Retinal pigment epithelial cell (primary cell): ENCODE results near the gene ZNF148.

Source experiments
- DNase-seq: peaks from one replicate; pipeline ENCODE4 v3.0.0-alpha.2; 2010; ENCODE audit warnings: low read depth
- H3K4me3 ChIP-seq: 2 replicates; pipeline ENCODE4 v1.5.1; 2011; ENCODE audit warnings: mild to moderate bottlenecking, low read length, control low read depth, moderate library complexity
- TF ChIP-seq, protein P1 (sequence below): conservative IDR thresholded peaks from 2 replicates; pipeline ENCODE4 v1.5.1; 2011; ENCODE audit warnings: low read depth, low read length, control low read depth, inconsistent platforms

ZNF148 gene

GRCh38 chr3:125200731-125201139 lies 174.4 kb downstream of the ZNF148 start:
- no peak overlapping the region for H3K4me3 ChIP-seq
- no peak for DNase-seq
- TF ChIP-seq, protein P1, sequence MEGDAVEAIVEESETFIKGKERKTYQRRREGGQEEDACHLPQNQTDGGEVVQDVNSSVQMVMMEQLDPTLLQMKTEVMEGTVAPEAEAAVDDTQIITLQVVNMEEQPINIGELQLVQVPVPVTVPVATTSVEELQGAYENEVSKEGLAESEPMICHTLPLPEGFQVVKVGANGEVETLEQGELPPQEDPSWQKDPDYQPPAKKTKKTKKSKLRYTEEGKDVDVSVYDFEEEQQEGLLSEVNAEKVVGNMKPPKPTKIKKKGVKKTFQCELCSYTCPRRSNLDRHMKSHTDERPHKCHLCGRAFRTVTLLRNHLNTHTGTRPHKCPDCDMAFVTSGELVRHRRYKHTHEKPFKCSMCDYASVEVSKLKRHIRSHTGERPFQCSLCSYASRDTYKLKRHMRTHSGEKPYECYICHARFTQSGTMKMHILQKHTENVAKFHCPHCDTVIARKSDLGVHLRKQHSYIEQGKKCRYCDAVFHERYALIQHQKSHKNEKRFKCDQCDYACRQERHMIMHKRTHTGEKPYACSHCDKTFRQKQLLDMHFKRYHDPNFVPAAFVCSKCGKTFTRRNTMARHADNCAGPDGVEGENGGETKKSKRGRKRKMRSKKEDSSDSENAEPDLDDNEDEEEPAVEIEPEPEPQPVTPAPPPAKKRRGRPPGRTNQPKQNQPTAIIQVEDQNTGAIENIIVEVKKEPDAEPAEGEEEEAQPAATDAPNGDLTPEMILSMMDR, result no peak

DNA sequence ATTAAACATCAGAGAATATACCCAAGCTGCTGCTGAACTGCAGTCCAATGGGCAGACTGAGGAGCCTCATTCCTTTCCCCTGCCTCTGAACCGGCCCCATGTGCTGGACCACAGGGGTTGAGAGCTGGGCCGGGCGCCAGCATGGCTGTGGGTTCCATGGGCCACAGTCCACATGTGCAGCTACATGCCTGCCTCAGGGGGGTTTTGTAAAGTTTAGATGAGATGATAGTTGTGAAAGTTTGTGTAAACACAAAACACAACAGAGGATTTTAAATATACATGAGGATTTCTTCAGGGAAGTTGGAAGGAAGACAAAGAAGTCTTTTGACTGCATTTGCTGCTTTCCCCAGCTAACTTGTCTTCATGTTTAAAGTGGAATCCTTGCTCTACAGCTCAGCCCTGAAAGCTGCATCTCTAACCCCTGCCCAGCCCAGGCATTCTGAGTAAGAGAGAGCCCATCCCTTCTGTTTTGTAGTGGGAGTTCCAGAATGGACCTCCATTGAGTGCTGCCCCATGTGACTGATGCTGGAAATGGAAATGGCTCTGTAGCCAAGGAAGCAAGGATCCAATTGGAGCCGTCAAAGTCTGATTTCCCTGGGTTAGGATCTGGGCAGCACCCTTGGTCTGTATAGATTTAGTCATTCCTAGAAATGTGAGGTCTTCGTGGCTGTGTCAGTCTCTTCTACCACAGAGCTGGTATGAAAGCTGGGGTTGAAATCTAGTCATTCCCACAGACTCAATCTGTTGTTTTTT lies 180.1 kb downstream of the ZNF148 start:
- no peak for DNase-seq
- TF ChIP-seq, protein P1, result peak; percentile 8
- no peak overlapping the region for H3K4me3 ChIP-seq

- no peak overlapping the region for H3K4me3 ChIP-seq
- TF ChIP-seq, protein P1, result no peak
- DNase-seq, result no peak
These were observed 180.9 kb downstream of the ZNF148 start for GRCh38 chr3:125194061-125194848.

- TF ChIP-seq, protein P1, result peak; percentile 31
- DNase-seq, result no peak
- H3K4me3 ChIP-seq, result no peak overlapping the region
These were observed 182.7 kb downstream of the ZNF148 start for GRCh38 chr3:125192190-125193035.

- no peak overlapping the region for H3K4me3 ChIP-seq
- no peak for DNase-seq
- TF ChIP-seq, protein P1, result no peak
These were observed 183.4 kb downstream of the ZNF148 start for GRCh38 chr3:125191730-125192129.

- TF ChIP-seq, protein P1, result no peak
- no peak overlapping the region for H3K4me3 ChIP-seq
- DNase-seq, result no peak
These were observed 183.9 kb downstream of the ZNF148 start for GRCh38 chr3:125191256-125191655.
